SIG-M5 treated with dmso at 0.1 percent for 504 hours (cell line): Measurements from ENCODE around the gene RELT.
A peak's percentile ranks its signal among the peaks of the same experiment; 100 is the strongest.

Experiments
- DNase-seq: peaks from one replicate; lab custom pipeline; 2025; ENCODE audit not compliant: unreplicated experiment; lab: John Stamatoyannopoulos, UW

The RELT gene

GRCh38 chr11:73389916-73390315 lies 13.7 kb downstream of the RELT start:
- no peak for DNase-seq

DNA sequence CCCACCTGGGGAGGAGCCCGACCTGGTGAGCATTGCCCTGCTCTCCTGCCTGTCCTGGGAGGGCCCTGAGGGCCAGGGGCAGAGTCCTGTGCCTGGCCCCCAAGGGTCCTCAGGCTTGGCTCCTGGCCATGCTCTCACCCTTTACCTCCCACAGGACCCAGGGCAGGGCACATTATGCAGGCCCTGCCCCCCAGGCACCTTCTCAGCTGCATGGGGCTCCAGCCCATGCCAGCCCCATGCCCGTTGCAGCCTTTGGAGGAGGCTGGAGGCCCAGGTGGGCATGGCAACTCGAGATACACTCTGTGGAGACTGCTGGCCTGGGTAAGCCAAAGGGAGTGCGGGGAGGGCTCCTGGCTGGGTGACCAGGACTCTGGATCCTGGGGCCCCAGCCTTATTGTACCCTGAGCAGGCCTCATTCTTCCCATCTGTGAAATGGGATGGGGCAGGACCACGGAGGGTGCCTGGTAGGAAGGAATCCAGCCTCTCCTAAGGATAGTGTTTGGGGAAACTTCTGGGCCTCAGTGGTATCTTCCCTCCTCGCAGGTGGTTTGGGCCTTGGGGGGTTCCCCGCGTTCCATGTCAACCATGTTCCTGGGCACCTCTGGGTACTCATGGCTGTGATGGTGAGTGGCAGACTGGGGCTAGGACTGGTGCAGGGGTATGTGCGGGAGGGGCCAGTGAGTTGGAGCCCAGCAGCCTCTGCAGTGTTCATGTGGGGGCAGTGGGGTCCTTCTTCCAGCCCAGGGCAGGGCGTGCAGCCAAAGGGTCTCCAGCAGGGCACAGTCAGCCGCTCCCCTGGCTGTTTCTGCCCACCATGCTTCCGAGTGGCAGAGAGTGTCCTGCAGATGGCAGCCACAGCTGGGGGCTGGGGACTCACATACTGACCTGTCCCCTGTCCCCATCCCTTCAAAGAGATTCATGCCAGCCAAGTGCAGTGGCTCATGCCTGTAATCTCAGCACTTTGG lies 14.7 kb downstream of the RELT start:
- DNase-seq, result no peak

- no peak for DNase-seq
Observed at GRCh38 chr11:73391665-73392064, 15.5 kb downstream of the RELT start.

DNA sequence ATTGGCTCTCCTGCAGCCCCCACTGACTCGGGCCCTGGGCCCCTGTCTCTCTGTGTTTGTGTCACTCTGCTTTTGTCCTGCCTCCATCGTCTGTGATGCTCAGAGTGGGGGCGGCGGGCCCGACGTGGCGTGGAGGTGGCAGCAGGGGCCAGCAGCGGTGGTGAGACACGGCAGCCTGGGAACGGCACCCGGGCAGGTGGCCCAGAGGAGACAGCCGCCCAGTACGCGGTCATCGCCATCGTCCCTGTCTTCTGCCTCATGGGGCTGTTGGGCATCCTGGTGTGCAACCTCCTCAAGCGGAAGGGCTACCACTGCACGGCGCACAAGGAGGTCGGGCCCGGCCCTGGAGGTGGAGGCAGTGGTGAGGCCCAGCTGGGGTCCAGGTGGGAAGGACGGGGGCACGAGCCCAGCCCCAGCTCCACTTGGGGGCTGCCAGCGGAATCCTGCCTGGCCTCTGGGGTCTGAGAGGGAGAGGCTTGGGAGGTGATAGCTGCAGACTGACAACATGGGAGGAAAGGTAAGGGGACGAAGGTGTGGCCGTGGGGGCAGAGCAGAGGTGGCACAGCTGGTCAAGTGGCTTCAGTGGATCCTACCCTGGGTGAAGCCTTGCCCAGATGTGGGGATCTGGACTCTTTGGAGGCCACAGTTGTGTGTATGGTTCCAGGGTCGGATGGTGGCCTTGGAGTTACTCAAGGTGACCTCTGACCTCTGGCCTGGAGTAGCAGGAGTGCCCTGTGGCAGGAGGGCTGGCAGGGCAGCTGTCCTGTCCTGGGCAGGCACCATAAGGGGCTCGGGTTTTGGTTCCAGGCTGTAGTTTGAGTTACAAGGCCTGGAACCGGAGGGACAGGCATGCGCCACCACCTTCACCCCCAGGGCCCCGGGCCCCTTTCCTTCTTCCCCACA lies 16.2 kb downstream of the RELT start:
- DNase-seq, result no peak

DNA sequence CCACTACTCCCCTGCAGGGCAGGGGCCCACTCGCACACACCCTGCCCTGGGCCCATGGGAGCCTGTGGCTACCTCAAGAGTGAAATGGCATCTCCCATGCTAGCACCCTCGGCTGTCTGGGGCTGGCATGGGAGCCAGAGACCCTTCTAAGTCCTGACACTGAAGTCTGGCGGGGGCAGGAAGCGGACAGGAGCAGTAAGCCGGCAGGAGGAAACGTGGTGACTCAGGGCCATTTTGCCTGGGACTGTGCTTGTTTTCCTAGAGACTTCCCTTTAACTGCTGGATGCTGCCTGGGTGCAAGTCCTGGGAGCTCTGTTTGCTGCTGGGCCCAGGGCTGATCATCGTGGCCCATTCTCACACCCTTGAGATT lies 16.8 kb downstream of the RELT start:
- DNase-seq, result no peak

GRCh38 chr11:73393479-73394415 lies 17.5 kb downstream of the RELT start:
- peak; percentile 57 for DNase-seq

DNA sequence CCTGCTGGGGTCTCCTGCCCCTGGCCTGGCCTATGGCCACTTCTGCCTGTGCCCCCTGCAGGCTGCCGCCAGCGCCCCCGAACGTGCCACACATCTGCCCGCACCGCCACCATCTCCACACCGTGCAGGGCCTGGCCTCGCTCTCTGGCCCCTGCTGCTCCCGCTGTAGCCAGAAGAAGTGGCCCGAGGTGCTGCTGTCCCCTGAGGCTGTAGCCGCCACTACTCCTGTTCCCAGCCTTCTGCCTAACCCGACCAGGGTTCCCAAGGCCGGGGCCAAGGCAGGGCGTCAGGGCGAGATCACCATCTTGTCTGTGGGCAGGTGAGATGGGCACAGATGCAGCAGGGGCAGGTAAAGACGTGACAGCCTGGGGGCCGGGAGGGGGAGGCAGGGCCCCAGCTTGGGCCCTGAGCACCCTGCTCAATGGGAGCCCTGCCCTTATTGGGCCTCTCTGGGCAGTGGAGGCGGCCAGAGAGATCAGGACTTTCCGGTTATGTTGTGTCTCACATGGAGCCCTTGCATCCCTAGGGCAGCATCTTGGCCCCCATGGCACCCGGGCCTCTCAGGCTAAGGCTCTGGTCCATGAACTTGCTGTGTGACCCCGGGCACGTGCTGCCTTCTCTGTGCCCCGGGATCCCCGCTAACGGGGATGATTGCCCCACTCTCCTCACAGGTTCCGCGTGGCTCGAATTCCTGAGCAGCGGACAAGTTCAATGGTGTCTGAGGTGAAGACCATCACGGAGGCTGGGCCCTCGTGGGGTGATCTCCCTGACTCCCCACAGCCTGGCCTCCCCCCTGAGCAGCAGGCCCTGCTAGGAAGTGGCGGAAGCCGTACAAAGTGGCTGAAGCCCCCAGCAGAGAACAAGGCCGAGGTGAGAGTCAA lies 18.5 kb downstream of the RELT start:
- DNase-seq, result no peak

GRCh38 chr11:73395297-73396208 lies 19.4 kb downstream of the RELT start:
- DNase-seq, result no peak

GRCh38 chr11:73396251-73396930 lies 20.2 kb downstream of the RELT start:
- DNase-seq, result no peak

GRCh38 chr11:73396985-73397384 lies 20.8 kb downstream of the RELT start:
- DNase-seq, result no peak

DNA sequence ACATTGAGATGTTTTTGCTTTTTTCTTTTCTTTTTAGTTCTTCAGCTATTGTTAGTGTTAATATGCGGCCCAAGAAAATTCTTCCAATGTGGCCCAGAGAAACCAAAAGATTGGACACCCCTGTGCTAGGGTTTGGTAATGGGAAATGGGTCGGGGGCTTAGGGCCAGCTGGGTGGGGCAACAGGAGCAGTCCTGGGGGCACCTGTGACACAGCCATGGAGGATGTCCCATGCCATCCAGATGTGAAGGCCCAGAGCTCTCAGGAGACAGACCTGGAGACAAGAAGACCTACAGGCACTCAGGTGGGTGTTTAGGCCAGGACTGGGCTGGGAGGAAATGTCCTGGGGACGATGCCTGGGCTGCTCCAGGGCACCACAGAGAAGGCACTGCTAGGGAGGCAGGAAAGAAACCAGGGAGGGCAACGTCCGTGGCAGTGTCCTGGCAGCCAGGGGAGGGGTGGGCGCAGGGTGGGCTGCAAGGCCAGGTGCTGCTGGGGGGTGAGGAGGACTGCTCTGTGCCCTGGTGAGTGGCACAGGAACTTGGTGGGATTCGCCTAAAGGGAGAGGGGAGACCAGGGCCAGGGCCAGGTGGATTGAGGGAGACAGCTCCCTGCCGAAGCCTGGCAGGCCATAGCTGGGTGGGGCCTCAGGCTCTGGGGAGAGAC lies 21.4 kb downstream of the RELT start:
- DNase-seq, result no peak

- DNase-seq, result no peak
Observed at GRCh38 chr11:73398132-73398526, 21.9 kb downstream of the RELT start.

GRCh38 chr11:73398721-73399120 lies 22.5 kb downstream of the RELT start:
- no peak for DNase-seq

DNA sequence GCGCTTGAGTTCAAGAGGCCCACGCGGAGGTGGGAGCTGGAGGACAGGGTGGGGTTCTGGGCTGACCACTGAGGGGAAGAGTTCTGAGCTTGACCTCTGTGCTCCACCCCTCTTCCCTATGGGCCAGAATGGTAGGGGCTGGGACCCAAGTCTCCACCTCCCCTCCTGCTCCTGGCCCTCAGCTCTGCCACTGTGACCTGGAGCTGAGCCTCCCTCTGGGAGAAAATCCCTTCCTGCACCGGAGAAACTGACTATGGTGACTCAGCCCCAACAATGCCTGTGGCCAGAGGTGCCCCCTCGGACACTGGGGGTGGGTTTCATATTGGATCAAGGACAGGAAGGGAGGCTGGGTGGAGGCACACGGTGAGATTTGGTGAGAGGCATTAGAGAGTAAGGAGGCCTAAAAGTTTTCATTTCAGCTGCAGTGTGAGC lies 23.0 kb downstream of the RELT start:
- DNase-seq, result no peak

GRCh38 chr11:73399636-73400035 lies 23.4 kb downstream of the RELT start:
- no peak for DNase-seq

GRCh38 chr11:73400293-73400692 lies 24.1 kb downstream of the RELT start:
- DNase-seq, result no peak

GRCh38 chr11:73401217-73401923 lies 25.2 kb downstream of the RELT start:
- DNase-seq, result no peak
